Measurements from ENCODE around the gene PTPN7.

GRCh38 chr1:202154148-202154765 is 6.1 kb downstream of the PTPN7 start:
- no peak for TF ChIP-seq CTCF (optimal IDR thresholded peaks at IDR 0.05 in 1 of 3, IDR thresholded peaks at IDR 0.05 in 1 of 3, conservative IDR thresholded peaks at IDR 0.05 in 1 of 3; ENCODE audit: extremely low read depth in 1 of 3, insufficient read depth in 2 of 3, low read length in 3 of 3)
- no peak for TF ChIP-seq EZH2 (IDR thresholded peaks at IDR 0.05; ENCODE audit: low read length)
